NK-92 (cell line): ENCODE data around the gene ADM2.

Experiments
- DNase-seq: peaks from one replicate; lab custom pipeline; 2025; ENCODE audit not compliant: unreplicated experiment; lab: John Stamatoyannopoulos, UW

The ADM2 gene

GRCh38 chr22:50467341-50467740 is 14.0 kb upstream of the ADM2 start:
- DNase-seq: no peak

GRCh38 chr22:50467773-50468440 is 13.4 kb upstream of the ADM2 start:
- DNase-seq: no peak

- no peak for DNase-seq
These were observed 12.7 kb upstream of the ADM2 start for GRCh38 chr22:50468626-50469025.

GRCh38 chr22:50469377-50470305 is 11.7 kb upstream of the ADM2 start:
- DNase-seq: peak; percentile 76

GRCh38 chr22:50470491-50470890 is 10.9 kb upstream of the ADM2 start:
- no peak for DNase-seq

DNA sequence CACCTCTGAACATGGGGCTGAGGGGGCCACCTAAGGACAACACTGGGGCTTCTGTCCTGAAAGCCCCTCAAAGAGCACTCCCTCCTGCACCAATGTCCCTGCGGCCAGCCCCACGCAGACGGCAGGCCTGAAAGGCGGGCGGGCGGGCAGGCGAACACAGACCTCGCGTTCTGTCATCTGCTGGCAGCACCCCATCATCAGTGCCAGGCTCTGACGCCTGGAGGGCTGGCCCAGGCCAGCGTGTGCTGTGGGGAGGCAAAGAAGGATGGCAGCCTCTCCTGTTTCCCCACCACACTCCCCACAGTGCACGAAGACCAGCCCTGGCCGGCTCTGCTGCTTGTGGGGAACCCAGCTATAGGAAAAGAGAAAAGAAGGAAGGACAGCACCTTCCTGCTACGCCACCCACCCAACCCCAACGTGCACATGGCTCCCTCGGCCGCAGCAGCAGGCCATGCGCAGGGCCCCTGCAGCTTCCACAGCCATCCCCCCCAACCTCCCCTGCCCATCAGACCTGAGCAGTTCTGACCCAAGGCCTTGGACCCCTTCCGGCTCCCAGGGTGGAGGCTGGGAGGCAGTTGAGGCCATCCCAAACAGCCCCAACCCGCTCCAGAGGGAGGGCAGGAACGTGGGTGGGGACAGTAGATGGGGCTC is 10.0 kb upstream of the ADM2 start:
- DNase-seq: no peak

GRCh38 chr22:50471962-50472361 is 9.4 kb upstream of the ADM2 start:
- no peak for DNase-seq

DNA sequence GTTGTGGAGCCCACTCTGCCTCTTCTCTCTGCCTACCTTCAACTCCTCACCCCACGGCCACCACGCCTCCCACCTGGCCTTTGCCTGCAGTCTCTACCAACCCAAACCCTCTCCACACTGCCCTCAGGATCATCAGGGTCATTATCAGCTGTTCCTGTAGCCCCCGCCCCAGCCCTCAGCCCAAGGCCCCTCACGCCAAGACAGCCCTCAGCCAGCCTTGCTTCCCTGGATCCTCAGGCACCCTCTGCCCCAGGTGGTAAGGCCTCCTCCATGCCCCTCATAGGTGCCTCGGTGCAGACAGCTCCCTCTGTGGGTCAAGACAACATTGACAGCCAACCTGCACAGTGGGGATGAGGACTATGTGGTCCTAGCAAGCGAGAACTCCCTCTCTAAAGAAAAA is 8.3 kb upstream of the ADM2 start:
- DNase-seq: no peak

DNA sequence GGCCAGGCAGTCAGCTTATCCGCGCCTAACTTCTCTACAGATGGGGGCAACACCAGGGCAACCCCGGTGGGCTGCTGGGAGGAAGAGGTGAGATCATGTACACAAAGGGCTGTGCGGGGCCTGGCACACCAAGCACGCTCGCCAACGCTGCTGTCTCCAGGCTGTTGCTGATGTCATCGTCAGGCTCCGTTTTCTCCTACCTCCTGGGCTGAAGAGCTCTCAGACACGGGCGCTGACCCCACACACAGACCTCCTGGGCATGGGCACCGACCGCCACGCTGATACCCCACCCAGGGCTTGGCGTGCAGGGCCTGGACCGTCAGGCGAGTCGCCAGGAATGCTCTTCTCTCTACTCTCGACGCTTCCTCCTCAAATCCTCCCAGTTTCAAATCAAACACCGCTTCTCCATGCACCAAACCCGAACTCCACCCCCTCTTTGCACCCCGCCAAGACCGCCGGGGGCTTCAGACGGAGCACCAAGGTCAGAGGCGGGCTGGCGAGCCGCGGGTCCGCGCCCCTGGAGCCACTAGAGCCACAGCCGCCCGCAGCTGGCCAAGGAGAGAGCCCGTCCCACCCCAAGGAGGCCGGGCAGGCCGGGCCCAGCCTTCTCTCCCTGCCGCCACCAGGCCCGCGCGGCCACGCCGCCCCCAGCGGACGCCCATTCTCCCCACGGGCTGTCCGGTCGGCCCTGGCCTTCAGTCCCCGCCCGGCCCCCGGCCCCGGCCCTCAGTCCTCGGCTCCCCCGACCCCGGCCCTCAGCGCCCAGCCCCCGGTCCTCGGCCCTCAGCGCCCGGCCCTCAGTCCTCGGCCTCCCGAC is 7.3 kb upstream of the ADM2 start:
- DNase-seq: no peak

DNA sequence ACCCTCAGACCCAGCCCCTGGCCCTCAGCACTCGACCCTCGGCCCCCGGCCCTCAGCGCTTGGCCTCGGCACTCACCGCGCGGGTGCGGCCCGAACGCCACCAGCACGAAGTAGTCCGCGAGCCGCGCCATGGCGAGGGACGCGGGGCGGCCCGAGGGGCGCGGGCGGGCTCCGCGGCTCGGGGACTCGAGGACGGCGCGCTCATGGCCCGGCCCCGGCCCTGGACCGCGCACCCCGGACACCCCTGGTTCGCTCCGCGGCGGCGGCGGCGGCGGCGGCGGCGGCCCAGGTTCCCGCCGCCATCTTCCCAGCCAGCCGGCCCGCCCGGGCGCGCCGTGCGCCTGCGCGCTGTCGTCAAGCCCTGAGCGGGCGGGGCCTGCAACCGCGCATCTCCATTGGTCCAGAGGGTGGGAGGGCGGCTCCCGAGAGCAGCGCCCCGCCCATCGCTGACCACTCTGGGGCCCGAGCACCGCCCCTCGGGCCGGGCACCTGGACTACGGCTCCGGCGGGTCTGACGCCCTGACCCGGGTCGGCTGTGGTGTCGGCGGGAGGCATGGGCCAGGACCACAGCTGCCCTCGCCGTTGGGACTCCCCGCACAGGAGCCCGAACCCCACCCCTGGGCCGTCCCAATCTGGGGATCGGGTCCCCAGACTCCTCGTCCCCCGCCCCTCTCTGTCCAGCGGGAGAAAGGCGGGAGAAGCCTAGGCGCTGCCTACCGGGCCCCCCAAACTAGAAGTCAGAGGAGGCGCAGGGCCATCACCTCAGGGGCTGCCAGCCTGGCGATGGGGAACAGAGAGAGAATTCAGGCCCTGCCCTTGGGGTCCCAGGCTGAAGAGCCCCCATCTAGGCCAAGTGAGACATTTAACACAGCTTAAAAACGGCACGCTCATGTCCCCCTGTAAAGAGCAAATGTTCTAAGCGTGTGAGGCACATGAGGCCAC is 6.4 kb upstream of the ADM2 start, which contains the start of gene SBF1:
Gene SBF1, minus strand, starts transcription at position 326 of the 942 bp plus-strand sequence. Its CDS starts 195 bp downstream, at position 131.
- no peak for DNase-seq

DNA sequence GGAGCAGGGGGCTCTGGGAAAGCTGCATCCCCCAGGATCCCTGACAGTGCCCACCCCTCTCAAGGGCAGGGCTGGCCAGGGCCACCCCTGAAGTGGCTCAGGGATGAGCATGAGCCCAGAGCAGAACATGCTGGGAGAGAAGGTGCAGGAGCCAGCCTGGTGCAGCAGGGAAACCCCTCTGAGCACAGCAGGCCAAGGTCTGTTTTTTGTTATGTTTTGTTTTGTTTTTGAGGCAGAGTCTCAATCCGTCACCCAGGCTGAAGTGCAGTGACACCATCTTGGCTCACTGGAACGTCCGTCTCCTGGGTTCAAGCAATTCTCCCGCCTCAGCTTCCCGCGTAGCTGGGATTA is 5.7 kb upstream of the ADM2 start:
- DNase-seq: no peak

- no peak for DNase-seq
These were observed 4.5 kb upstream of the ADM2 start for GRCh38 chr22:50476868-50477267.

- DNase-seq: no peak
These were observed 3.4 kb upstream of the ADM2 start for GRCh38 chr22:50477923-50478322.

DNA sequence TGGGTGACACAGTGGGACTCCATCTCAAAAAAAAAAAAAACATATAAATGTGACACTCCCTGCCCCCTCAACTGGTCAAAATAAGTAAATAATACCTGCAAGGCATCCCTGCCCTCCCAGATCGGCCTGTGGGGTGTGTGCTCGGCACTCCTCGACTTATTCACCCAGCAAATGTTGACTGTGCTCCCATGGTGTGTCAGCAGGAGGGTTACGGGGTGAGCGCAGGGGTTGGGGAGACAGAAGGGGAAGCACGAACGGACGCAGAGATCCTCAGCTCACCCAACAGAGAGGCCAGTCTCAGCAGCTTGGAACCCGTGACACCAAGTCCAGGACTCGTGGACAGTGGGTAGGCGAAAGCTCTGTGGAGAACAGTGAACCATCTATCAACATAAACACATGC is 1.6 kb upstream of the ADM2 start:
- no peak for DNase-seq

DNA sequence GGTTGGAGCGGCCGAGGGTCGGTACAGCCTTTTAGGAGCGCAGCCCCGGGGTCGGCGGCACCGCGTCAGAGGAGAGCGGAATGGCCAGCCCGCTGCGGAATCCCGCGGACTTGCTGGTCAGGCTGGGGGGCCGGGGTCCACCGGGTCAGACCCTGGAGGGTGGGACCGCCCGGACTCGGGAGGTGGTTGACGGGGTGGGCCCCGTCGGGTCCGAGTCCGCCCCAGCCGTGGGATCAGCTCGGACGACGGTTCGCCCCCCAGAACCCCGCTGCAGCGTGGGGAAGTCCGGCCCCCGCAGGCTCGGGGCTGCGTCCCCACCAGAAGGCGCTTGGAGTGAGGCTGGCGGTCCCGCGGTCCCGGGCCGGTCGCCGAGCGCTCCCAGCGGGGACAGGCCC is 301 bp upstream of the ADM2 start:
- no peak for DNase-seq

- DNase-seq: no peak
These were observed 1.0 kb downstream of the ADM2 start for GRCh38 chr22:50482107-50483074.

GRCh38 chr22:50483106-50483505 is 1.8 kb downstream of the ADM2 start:
- DNase-seq: no peak

DNA sequence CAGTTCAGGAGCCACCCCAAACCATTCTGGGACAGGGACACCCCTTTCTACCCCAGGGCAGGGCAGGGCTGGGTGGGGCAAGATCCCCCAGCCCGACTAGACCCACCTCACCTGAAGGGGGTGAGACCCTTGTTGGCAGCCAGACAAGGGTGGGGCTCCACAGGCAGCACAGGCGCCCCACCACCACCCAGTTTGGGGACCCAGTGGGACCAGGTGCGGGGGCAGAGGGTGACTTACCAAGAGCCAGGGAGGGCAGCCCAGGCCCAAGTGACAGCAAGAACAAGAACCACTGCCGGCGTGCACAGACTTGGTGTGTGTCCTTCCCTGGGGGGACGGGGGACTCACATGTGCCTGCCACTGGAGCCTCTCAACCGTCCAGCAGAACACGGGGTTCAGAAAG is 2.2 kb downstream of the ADM2 start:
- DNase-seq: no peak
